HG02623 (cell line): ENCODE measurements around the gene WFDC10A.
"Not testable (repeated sequence)": the region's sequence is repeated elsewhere in the genome, so short reads cannot be mapped to it uniquely, and the experiment has no call there.

Source experiments
- ATAC-seq: cut with Tn5 transposase; IDR thresholded peaks from one replicate; pipeline ENCODE4 v1.9.1; 2021; ENCODE audit warnings: moderate library complexity; ENCODE audit not compliant: unreplicated experiment

Gene WFDC10A

GRCh38 chr20:45629496-45630100 lies at the start of gene WFDC10A:
Gene WFDC10A (plus strand): TSS chr20:45629739. CDS start chr20:45629814, 75 bp downstream.
- no peak for ATAC-seq

GRCh38 chr20:45581702-45582101 lies 47.8 kb upstream of the WFDC10A start:
- no peak for ATAC-seq

- no peak for ATAC-seq
Observed at GRCh38 chr20:45583502-45583901, 46.0 kb upstream of the WFDC10A start.

GRCh38 chr20:45584294-45584693 lies 45.2 kb upstream of the WFDC10A start:
- not testable (repeated sequence) for ATAC-seq

GRCh38 chr20:45585986-45586385 lies 43.6 kb upstream of the WFDC10A start:
- not testable (repeated sequence) for ATAC-seq

- no peak for ATAC-seq
Observed at GRCh38 chr20:45588800-45589199, 40.7 kb upstream of the WFDC10A start.

- no peak for ATAC-seq
Observed at GRCh38 chr20:45589725-45590124, 39.8 kb upstream of the WFDC10A start.

GRCh38 chr20:45592574-45593189 lies 36.9 kb upstream of the WFDC10A start:
- no peak for ATAC-seq

- ATAC-seq: no peak
Observed at GRCh38 chr20:45593498-45593897, 36.0 kb upstream of the WFDC10A start.

GRCh38 chr20:45595235-45595634 lies 34.3 kb upstream of the WFDC10A start:
- ATAC-seq: no peak

- no peak for ATAC-seq
Observed at GRCh38 chr20:45607810-45608209, 21.7 kb upstream of the WFDC10A start.

GRCh38 chr20:45611054-45611453 lies 18.5 kb upstream of the WFDC10A start:
- no peak for ATAC-seq

GRCh38 chr20:45612314-45612713 lies 17.2 kb upstream of the WFDC10A start:
- no peak for ATAC-seq

- ATAC-seq: no peak
Observed at GRCh38 chr20:45617591-45617990, 11.9 kb upstream of the WFDC10A start.

GRCh38 chr20:45621593-45621992 lies 7.9 kb upstream of the WFDC10A start:
- ATAC-seq: no peak

- no peak for ATAC-seq
Observed at GRCh38 chr20:45626540-45626939, 3.0 kb upstream of the WFDC10A start.

GRCh38 chr20:45630371-45630770 lies 832 bp downstream of the WFDC10A start:
- no peak for ATAC-seq

- ATAC-seq: no peak
Observed at GRCh38 chr20:45631184-45631583, 1.6 kb downstream of the WFDC10A start, which contains the start of gene WFDC9. Gene WFDC9 (minus strand): TSS chr20:45631284. CDS start chr20:45610181, 21,103 bp downstream.

GRCh38 chr20:45636513-45636912 lies 7.0 kb downstream of the WFDC10A start:
- no peak for ATAC-seq

GRCh38 chr20:45639687-45640086 lies 10.1 kb downstream of the WFDC10A start:
- ATAC-seq: no peak

- not testable (repeated sequence) for ATAC-seq
Observed at GRCh38 chr20:45641076-45641475, 11.5 kb downstream of the WFDC10A start.

GRCh38 chr20:45645869-45646268 lies 16.3 kb downstream of the WFDC10A start:
- ATAC-seq: not testable (repeated sequence)

- ATAC-seq: no peak
Observed at GRCh38 chr20:45646875-45647274, 17.3 kb downstream of the WFDC10A start.
